Measurements from ENCODE around the gene AFM.

AFM gene

GRCh38 chr4:73434311-73434710 lies 47.2 kb upstream of the AFM start:
- Histone ChIP-seq H3K79me2 (ENCODE audit: control insufficient read depth, insufficient read depth, low read length, poor library complexity) (no peaks in the 10 kb centered on the region), H3K9me3 (ENCODE audit: insufficient read depth, low read depth, low read length) (no peaks in the 10 kb centered on the region), H2AK5ac (ENCODE audit: low read length) (no peak overlapping the region), H4K91ac (ENCODE audit: low read depth, low read length) (no peak overlapping the region), H3K23ac (ENCODE audit: low read length) (no peak overlapping the region), H2BK120ac (ENCODE audit: insufficient read depth, low read length, poor library complexity) (no peak overlapping the region), H3K36me3 (ENCODE audit: control insufficient read depth in 1 of 2, insufficient read depth in 2 of 2, low read length in 2 of 2) (no peaks in the 10 kb centered on the region), H3K18ac (ENCODE audit: low read length) (no peak overlapping the region), H3K14ac (ENCODE audit: low read length) (no peak overlapping the region), H3K9ac (ENCODE audit: low read length) (no peak overlapping the region), H4K8ac (ENCODE audit: low read depth, low read length) (no peak overlapping the region), H2BK5ac (ENCODE audit: low read depth, low read length, poor library complexity) (no peak overlapping the region), H3K4me2 (ENCODE audit: low read length) (no peak overlapping the region), H3K4me1 (ENCODE audit: control insufficient read depth in 1 of 2, insufficient read depth in 2 of 2, low read length in 2 of 2) (no peaks in the 10 kb centered on the region), H2AFZ (ENCODE audit: insufficient read depth, low read length, poor library complexity) (no peak overlapping the region), H4K12ac (ENCODE audit: low read depth, low read length) (no peak overlapping the region), H3K79me1 (ENCODE audit: low read length) (no peaks in the 10 kb centered on the region), H2BK12ac (ENCODE audit: low read length) (no peak overlapping the region), H3K27ac (ENCODE audit: low read depth, low read length) (no peak overlapping the region), H3K4me3 (ENCODE audit: low read depth, low read length) (no peak overlapping the region), H3K27me3 (ENCODE audit: insufficient read depth, low read length) (no peaks in the 10 kb centered on the region), H3K4ac (ENCODE audit: low read depth, low read length) (no peak overlapping the region)
- peak; percentile 1 to 56 for DNase-seq
- no CpG with 5 or more reads among the region's 3 CpGs for whole genome bisulfite sequencing (ENCODE audit: extremely low coverage, insufficient coverage, insufficient read length)

- H3K79me2 ChIP-seq (ENCODE audit: control insufficient read depth, insufficient read depth, low read length, poor library complexity), result no peaks in the 10 kb centered on the region
- no peak within 1 kb of the TSS for H2BK12ac ChIP-seq (ENCODE audit: low read length)
- H3K4me2 ChIP-seq (ENCODE audit: low read length), result no peak within 1 kb of the TSS
- no peak within 1 kb of the TSS for H3K4me3 ChIP-seq (ENCODE audit: low read depth, low read length)
- no peak within 1 kb of the TSS for H3K27ac ChIP-seq (ENCODE audit: low read depth, low read length)
- H3K79me1 ChIP-seq (ENCODE audit: low read length), result no peaks in the 10 kb centered on the region
- no peak within 1 kb of the TSS for H3K4ac ChIP-seq (ENCODE audit: low read depth, low read length)
- no peak within 1 kb of the TSS for H2AK5ac ChIP-seq (ENCODE audit: low read length)
- no peak within 1 kb of the TSS for H2AFZ ChIP-seq (ENCODE audit: insufficient read depth, low read length, poor library complexity)
- no peak within 1 kb of the TSS for H2BK5ac ChIP-seq (ENCODE audit: low read depth, low read length, poor library complexity)
- H3K4me1 ChIP-seq (ENCODE audit: control insufficient read depth in 1 of 2, insufficient read depth in 2 of 2, low read length in 2 of 2), result no peaks in the 10 kb centered on the region
- H3K9me3 ChIP-seq (ENCODE audit: insufficient read depth, low read depth, low read length), result no peaks in the 10 kb centered on the region
- DNase-seq, result no peak
- H3K27me3 ChIP-seq (ENCODE audit: insufficient read depth, low read length), result no peaks in the 10 kb centered on the region
- H4K12ac ChIP-seq (ENCODE audit: low read depth, low read length), result no peak within 1 kb of the TSS
- H2BK120ac ChIP-seq (ENCODE audit: insufficient read depth, low read length, poor library complexity), result no peak within 1 kb of the TSS
- H3K18ac ChIP-seq (ENCODE audit: low read length), result no peak within 1 kb of the TSS
- H3K14ac ChIP-seq (ENCODE audit: low read length), result no peak within 1 kb of the TSS
- H3K23ac ChIP-seq (ENCODE audit: low read length), result no peak within 1 kb of the TSS
- H4K8ac ChIP-seq (ENCODE audit: low read depth, low read length), result no peak within 1 kb of the TSS
- no peaks in the 10 kb centered on the region for H3K36me3 ChIP-seq (ENCODE audit: control insufficient read depth in 1 of 2, insufficient read depth in 2 of 2, low read length in 2 of 2)
- no peak within 1 kb of the TSS for H4K91ac ChIP-seq (ENCODE audit: low read depth, low read length)
- no peak within 1 kb of the TSS for H3K9ac ChIP-seq (ENCODE audit: low read length)
- WGBS (ENCODE audit: extremely low coverage, insufficient coverage, insufficient read length), result no CpG with 5 or more reads among the region's 1 CpG
Observed at GRCh38 chr4:73435984-73436383, 45.6 kb upstream of the AFM start, which contains the start of gene AFP. Gene AFP, plus strand, starts transcription at chr4:73436221. Its CDS starts 42 bp downstream, at chr4:73436263.

GRCh38 chr4:73436674-73437557 lies 44.6 kb upstream of the AFM start:
- Histone ChIP-seq H3K79me1 (ENCODE audit: low read length) (no peaks in the 10 kb centered on the region), H2BK120ac (ENCODE audit: insufficient read depth, low read length, poor library complexity) (no peak overlapping the region), H3K4me2 (ENCODE audit: low read length) (no peak overlapping the region), H3K14ac (ENCODE audit: low read length) (no peak overlapping the region), H2AK5ac (ENCODE audit: low read length) (no peak overlapping the region), H3K4me3 (ENCODE audit: low read depth, low read length) (no peak overlapping the region), H3K27me3 (ENCODE audit: insufficient read depth, low read length) (no peaks in the 10 kb centered on the region), H3K36me3 (ENCODE audit: control insufficient read depth in 1 of 2, insufficient read depth in 2 of 2, low read length in 2 of 2) (no peaks in the 10 kb centered on the region), H3K9ac (ENCODE audit: low read length) (no peak overlapping the region), H4K12ac (ENCODE audit: low read depth, low read length) (no peak overlapping the region), H3K27ac (ENCODE audit: low read depth, low read length) (no peak overlapping the region), H2BK5ac (ENCODE audit: low read depth, low read length, poor library complexity) (no peak overlapping the region), H3K4me1 (ENCODE audit: control insufficient read depth in 1 of 2, insufficient read depth in 2 of 2, low read length in 2 of 2) (no peaks in the 10 kb centered on the region), H4K8ac (ENCODE audit: low read depth, low read length) (no peak overlapping the region), H3K9me3 (ENCODE audit: insufficient read depth, low read depth, low read length) (no peaks in the 10 kb centered on the region), H3K23ac (ENCODE audit: low read length) (no peak overlapping the region), H2AFZ (ENCODE audit: insufficient read depth, low read length, poor library complexity) (no peak overlapping the region), H2BK12ac (ENCODE audit: low read length) (no peak overlapping the region), H3K18ac (ENCODE audit: low read length) (no peak overlapping the region), H3K79me2 (ENCODE audit: control insufficient read depth, insufficient read depth, low read length, poor library complexity) (no peaks in the 10 kb centered on the region), H3K4ac (ENCODE audit: low read depth, low read length) (no peak overlapping the region), H4K91ac (ENCODE audit: low read depth, low read length) (no peak overlapping the region)
- no peak for DNase-seq
- WGBS (ENCODE audit: extremely low coverage, insufficient coverage, insufficient read length), result no CpG with 5 or more reads among the region's 3 CpGs

GRCh38 chr4:73437558-73437956 lies 44.0 kb upstream of the AFM start:
- Histone ChIP-seq H3K9me3 (ENCODE audit: insufficient read depth, low read depth, low read length) (no peaks in the 10 kb centered on the region), H4K8ac (ENCODE audit: low read depth, low read length) (no peak overlapping the region), H3K36me3 (ENCODE audit: control insufficient read depth in 1 of 2, insufficient read depth in 2 of 2, low read length in 2 of 2) (no peaks in the 10 kb centered on the region), H2BK12ac (ENCODE audit: low read length) (no peak overlapping the region), H3K9ac (ENCODE audit: low read length) (no peak overlapping the region), H3K4me3 (ENCODE audit: low read depth, low read length) (no peak overlapping the region), H3K14ac (ENCODE audit: low read length) (no peak overlapping the region), H3K27ac (ENCODE audit: low read depth, low read length) (no peak overlapping the region), H3K18ac (ENCODE audit: low read length) (no peak overlapping the region), H2AFZ (ENCODE audit: insufficient read depth, low read length, poor library complexity) (no peak overlapping the region), H3K23ac (ENCODE audit: low read length) (no peak overlapping the region), H3K79me2 (ENCODE audit: control insufficient read depth, insufficient read depth, low read length, poor library complexity) (no peaks in the 10 kb centered on the region), H2BK5ac (ENCODE audit: low read depth, low read length, poor library complexity) (no peak overlapping the region), H4K12ac (ENCODE audit: low read depth, low read length) (no peak overlapping the region), H4K91ac (ENCODE audit: low read depth, low read length) (no peak overlapping the region), H3K4me2 (ENCODE audit: low read length) (no peak overlapping the region), H2AK5ac (ENCODE audit: low read length) (no peak overlapping the region), H3K4me1 (ENCODE audit: control insufficient read depth in 1 of 2, insufficient read depth in 2 of 2, low read length in 2 of 2) (no peaks in the 10 kb centered on the region), H2BK120ac (ENCODE audit: insufficient read depth, low read length, poor library complexity) (no peak overlapping the region), H3K79me1 (ENCODE audit: low read length) (no peaks in the 10 kb centered on the region), H3K4ac (ENCODE audit: low read depth, low read length) (no peak overlapping the region), H3K27me3 (ENCODE audit: insufficient read depth, low read length) (no peaks in the 10 kb centered on the region)
- no peak for DNase-seq
